ENCODE data around the gene CYP2A6. TPM values are rescaled to one million over a fixed set of nuclear protein-coding genes. Genes with fewer than 3 reads are reported as not detected.

Gene CYP2A6
- total and polyA plus RNA-seq, 2 experiments from 2014 or later: 0.39 TPM; not detected in 1

- TF ChIP-seq STAT1 (IDR thresholded peaks at IDR 0.05; ENCODE audit: unreplicated experiment) (no peak), POLR2AphosphoS5 (IDR thresholded peaks at IDR 0.05; ENCODE audit: low read depth) (0 out of 2 replicates have a peak, but pooled peaks have one; percentile 25), CREB1 (CRISPR knock-in tag; IDR thresholded peaks at IDR 0.05; ENCODE audit: low read depth) (peak; percentile 52; the same call in 1 of the 2 replicates), ZNF462 (CRISPR knock-in tag; IDR thresholded peaks at IDR 0.05) (no peak), ZNF331 (CRISPR knock-in tag; IDR thresholded peaks at IDR 0.05; ENCODE audit: low read depth) (no peak), ETS1 (IDR thresholded peaks at IDR 0.05) (no peak)
- Mint-ChIP-seq H3K4me3 (peak within 1 kb of the TSS; percentile 95), H3K27ac (peak within 1 kb of the TSS; percentile 99), H3K4me1 (peaks cover 39% of the 10 kb centered on the region), H3K9me3 (no peaks in the 10 kb centered on the region), H3K27me3 (ENCODE audit: insufficient read depth, low read depth, poor library complexity) (peaks cover 34% of the 10 kb centered on the region), H3K36me3 (ENCODE audit: low read depth) (peaks cover 38% of the 10 kb centered on the region)
- DNase-seq (ENCODE audit: low spot score) (peak; percentile 100), ATAC-seq (peak; percentile 80)
- Histone ChIP-seq H3K27ac (ENCODE audit: low read depth) (peak within 1 kb of the TSS; percentile 94), H3K27me3 (ENCODE audit: insufficient read depth) (no peaks in the 10 kb centered on the region), H2AFZ (0 out of 2 replicates have a peak within 1 kb of the TSS, but pooled peaks have one; percentile 2), H3F3A (replicated peaks; ENCODE audit: low read depth) (peaks cover 19% of the 10 kb centered on the region), H3K9me2 (ENCODE audit: insufficient read depth) (no peaks in the 10 kb centered on the region), H4K20me1 (replicated peaks; ENCODE audit: insufficient read depth) (peaks cover 33% of the 10 kb centered on the region), H3K4me3 (peak within 1 kb of the TSS; percentile 89), H3K79me2 (replicated peaks; ENCODE audit: insufficient read depth) (peaks cover 45% of the 10 kb centered on the region), H3K4me1 (ENCODE audit: insufficient read depth) (peaks cover 36% of the 10 kb centered on the region), H3K36me3 (ENCODE audit: insufficient read depth) (peaks cover 4% of the 10 kb centered on the region; the same call in 1 of the 2 replicates), H3K4me2 (peak within 1 kb of the TSS; percentile 95)
Measured at GRCh38 chr19:40798683-40799557, 51.3 kb downstream of the CYP2A6 start, which contains the start of gene EGLN2. TSS of gene EGLN2 (plus strand) at chr19:40799191. CDS start at chr19:40800573, 1,382 bp downstream.

All from GM23338 (cell line).